Left kidney (tissue), 2 donors: ENCODE data around the gene ATP7B. TPM values are rescaled to one million over a fixed set of nuclear protein-coding genes. Genes with fewer than 3 reads are reported as not detected.

ENCODE experiments used
- DNase-seq: peaks from one replicate; pipeline ENCODE4 v3.0.0-alpha.2; 2013
- polyA plus RNA-seq: library from polyadenylated mRNA; unstranded; fragments of 120-200 nt; gene quantifications from one replicate; pipeline ENCODE4 v1.2.1, GENCODE V29; 2013; ENCODE audit not compliant: insufficient read length

ATP7B gene
- polyA plus RNA-seq, 1 donor, result 23.9 TPM

DNA sequence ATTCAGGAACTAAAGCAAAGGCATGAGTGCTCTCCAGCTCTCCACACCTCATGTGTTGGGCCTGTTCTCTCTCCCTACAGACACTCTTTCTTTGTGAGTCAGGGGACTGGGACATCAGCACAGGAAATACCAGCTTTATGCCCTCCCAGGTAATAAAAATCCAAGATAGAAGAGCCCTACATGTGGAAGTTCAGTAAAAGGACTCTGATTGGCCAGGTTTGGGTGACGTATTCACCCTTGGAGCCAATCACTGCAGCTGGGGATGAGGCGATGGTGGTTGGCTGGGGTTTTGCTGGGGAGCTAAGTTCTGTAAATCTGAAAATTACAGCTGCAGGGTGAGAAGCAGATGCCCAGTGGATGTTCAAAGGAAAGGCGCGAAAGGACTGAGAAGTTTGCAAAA lies 117.0 kb downstream of the ATP7B start:
- DNase-seq, result no peak

DNA sequence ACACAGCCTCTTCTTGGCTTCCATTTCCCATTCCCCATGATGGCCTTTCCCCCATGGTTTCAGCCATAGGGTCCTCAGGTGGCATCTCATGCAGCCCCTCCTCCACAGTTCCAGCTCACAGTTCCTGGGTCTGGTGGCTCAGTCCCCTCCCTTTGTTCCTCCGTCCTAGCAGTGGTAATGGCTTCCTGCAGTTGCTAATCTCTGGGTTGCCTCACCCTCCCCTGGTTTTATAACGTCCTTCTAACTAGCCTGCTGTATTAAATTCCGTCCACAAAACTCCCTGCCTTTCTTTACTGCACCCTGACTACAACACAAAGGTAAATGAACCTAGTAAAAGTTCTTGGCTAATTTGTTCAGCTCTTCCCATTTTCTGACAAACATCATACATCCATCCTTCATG lies 118.6 kb downstream of the ATP7B start:
- DNase-seq, result no peak

DNA sequence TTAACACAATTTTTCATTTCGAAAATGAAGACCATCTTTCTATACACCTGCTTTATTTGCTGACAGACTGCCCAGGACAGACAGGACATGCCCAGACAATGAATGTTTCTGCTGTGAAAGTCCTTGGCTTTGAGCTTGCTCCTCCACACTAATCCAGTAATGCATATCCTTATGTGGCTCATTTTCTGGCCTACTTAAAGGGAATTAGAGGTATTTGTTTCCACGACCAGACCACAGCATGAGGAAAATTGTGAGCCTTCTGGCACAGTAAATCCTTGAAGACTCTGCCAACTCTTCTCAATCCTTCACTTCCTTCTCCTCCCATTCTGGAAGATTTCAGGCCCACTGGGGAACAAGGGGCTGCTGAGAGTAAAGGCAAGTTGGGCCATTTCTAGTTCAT lies 123.8 kb downstream of the ATP7B start:
- no peak for DNase-seq

DNA sequence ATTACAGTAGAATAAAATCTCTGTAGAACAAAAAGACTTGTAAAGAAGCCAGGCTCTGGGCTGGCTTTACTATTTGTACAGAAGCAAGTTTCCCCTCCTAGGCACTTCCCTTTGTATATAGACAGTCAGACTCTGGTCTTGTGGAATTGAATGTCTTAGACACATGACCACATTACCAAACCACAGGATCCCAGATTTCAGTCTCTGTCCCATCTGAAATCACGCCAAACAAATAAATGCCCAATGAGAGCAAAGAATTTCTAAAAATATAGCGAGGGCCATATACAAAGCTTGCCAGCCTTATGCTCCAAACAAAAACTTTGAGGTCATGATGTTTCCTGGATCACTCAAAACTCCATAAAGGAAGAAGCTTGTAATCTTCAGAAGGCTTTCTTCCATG lies 125.6 kb downstream of the ATP7B start:
- no peak for DNase-seq

DNA sequence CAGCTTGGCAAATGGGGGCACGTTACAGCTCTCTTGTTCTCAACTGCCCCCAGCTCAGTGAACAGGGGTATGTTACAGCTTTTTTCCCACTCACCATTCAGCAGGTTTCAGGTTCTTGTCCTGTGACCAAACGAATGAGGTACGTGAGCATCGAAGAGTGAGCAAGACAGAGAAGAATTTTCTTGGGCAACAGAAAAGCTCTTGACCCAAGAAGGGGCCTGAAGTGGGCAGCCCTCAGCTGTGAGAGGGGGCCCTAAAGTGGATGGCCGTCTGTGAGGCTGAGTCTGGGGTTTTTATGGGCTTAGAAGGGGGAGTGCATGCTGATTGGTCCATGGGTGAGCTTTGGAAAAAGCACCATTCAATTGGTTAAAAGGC lies 128.0 kb downstream of the ATP7B start:
- no peak for DNase-seq

Other genes starting within 250 kb of the ATP7B start
- gene DHRS12, start 207.3 kb downstream of the ATP7B start, polyA plus RNA-seq, result 23.6 TPM
- gene TMEM272, start 166.3 kb downstream of the ATP7B start, polyA plus RNA-seq, result 0.42 TPM
- gene CCDC70, start 149.5 kb downstream of the ATP7B start, polyA plus RNA-seq, result not detected
- 36.0 TPM for gene ALG11, start 948 bp upstream of the ATP7B start, polyA plus RNA-seq
- gene UTP14C, start 13.2 kb upstream of the ATP7B start, polyA plus RNA-seq, result 40.7 TPM
- 7.1 TPM for gene NEK5, start 117.6 kb upstream of the ATP7B start, polyA plus RNA-seq
- 45.6 TPM for gene NEK3, start 148.1 kb upstream of the ATP7B start, polyA plus RNA-seq